Dedifferentiated amniotic fluid mesenchymal stem cell (primary cell): ENCODE data around the gene ZBTB25.
A peak's percentile ranks its signal among the peaks of the same experiment; 100 is the strongest.

Experiments
- DNase-seq: peaks from one replicate; pipeline ENCODE4 v3.0.0-alpha.2; 2016; ENCODE audit errors: extremely low spot score

Gene ZBTB25

GRCh38 chr14:64439141-64439540, 64.5 kb downstream of the ZBTB25 start:
- DNase-seq, result no peak

GRCh38 chr14:64438181-64438841, 65.3 kb downstream of the ZBTB25 start:
- DNase-seq, result peak; percentile 80

GRCh38 chr14:64434528-64434927, 69.1 kb downstream of the ZBTB25 start:
- DNase-seq, result no peak

- DNase-seq, result no peak
Measured at GRCh38 chr14:64423987-64424386, 79.7 kb downstream of the ZBTB25 start.

- no peak for DNase-seq
Measured at GRCh38 chr14:64422756-64423155, 80.9 kb downstream of the ZBTB25 start.

- DNase-seq, result no peak
Measured at GRCh38 chr14:64422005-64422404, 81.6 kb downstream of the ZBTB25 start.

- DNase-seq, result peak; percentile 83
Measured at GRCh38 chr14:64421166-64421565, 82.5 kb downstream of the ZBTB25 start.

GRCh38 chr14:64419003-64419402, 84.6 kb downstream of the ZBTB25 start:
- no peak for DNase-seq

- DNase-seq, result no peak
Measured at GRCh38 chr14:64417771-64418125, 85.9 kb downstream of the ZBTB25 start.

GRCh38 chr14:64417055-64417770, 86.4 kb downstream of the ZBTB25 start:
- no peak for DNase-seq

GRCh38 chr14:64416348-64416932, 87.2 kb downstream of the ZBTB25 start:
- DNase-seq, result no peak

GRCh38 chr14:64412237-64412636, 91.4 kb downstream of the ZBTB25 start:
- no peak for DNase-seq

- DNase-seq, result no peak
Measured at GRCh38 chr14:64411001-64411400, 92.6 kb downstream of the ZBTB25 start.

GRCh38 chr14:64410084-64410774, 93.4 kb downstream of the ZBTB25 start:
- no peak for DNase-seq

- no peak for DNase-seq
Measured at GRCh38 chr14:64409126-64409920, 94.3 kb downstream of the ZBTB25 start.

GRCh38 chr14:64407329-64407728, 96.3 kb downstream of the ZBTB25 start:
- no peak for DNase-seq

GRCh38 chr14:64405295-64405694, 98.3 kb downstream of the ZBTB25 start:
- DNase-seq, result no peak

GRCh38 chr14:64401949-64402348, 101.7 kb downstream of the ZBTB25 start:
- no peak for DNase-seq

GRCh38 chr14:64400829-64401459, 102.7 kb downstream of the ZBTB25 start:
- DNase-seq, result no peak
